GM21360 (cell line): ENCODE measurements around the gene RNF19B.
"Not testable (repeated sequence)": the region's sequence is repeated elsewhere in the genome, so short reads cannot be mapped to it uniquely, and the experiment has no call there.

Experiments
- ATAC-seq: cut with Tn5 transposase; IDR thresholded peaks from one replicate; pipeline ENCODE4 v1.9.1; 2021; ENCODE audit warnings: mild to moderate bottlenecking, moderate library complexity; ENCODE audit not compliant: unreplicated experiment

RNF19B gene

DNA sequence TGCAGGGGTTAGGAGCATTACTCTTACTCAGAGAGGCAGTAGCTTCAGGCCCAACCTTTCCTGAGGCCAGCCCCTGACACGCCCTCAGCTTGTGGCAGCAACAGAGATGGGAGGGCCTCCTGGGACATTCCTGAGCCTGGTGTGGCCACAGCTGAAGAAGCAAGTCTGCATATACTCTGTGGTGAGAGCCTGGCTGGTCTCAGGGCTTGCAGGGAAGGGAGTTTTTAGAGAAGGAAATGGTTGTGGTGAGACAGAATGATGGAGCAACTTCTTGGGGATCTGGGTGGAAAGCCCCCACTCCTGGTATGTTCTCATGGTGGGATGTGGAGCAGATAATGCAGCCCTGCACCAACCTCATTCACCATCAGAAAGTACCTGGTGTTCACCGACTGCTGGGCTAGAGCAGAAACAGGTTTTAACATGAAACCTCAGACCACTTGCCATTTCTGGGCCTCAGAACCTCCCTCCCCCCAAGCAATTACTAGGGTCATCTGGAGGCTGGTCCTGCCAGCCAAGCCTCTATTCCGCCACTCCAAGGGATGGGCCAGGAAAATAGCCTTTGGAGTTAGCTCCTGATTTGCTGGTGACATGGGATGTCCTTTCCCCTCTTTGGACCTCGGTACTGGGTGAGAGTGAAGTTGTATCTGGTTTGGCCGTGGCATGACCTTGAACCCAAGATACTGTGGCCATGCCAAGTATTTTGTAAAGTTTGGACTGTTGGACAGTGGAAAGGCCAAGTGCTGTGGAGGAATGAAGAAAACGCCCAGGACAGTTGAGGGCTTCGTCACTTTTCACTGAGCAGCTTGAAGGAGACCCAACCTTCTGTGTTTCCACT, 28.1 kb upstream of the RNF19B start:
- ATAC-seq, result peak; percentile 69

DNA sequence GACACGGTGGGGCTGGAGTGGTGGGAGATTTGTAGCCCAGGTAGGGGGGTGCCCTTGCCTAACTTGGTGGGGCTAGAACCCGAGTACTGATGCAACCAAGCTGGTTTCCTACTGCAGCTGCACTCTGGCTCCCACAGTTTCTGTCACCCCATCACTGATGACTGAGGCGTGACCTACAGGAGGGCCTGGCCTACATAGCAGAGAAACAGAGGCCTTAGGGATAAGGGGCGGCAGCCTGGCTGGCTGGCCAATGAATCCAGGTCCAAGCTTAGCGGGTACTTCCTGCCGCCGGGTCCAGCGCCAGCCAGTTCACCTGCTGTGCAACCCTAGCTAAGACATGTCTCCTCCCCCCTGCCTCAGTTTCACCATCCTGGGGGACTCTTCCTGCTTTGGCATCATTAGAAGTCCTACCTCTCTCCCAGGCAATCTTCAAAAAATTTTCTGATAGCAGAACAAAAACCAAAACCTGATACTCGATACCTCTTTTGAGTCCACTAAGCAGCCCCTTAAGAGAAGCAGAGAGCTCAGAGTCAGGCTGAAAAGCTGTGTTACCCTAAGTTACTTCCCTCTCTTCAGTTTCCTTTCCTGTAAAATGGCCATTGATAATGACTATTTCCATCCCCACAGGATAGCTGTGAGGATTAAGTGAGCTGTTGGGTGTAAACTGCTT, 27.3 kb upstream of the RNF19B start:
- peak; percentile 23 for ATAC-seq

DNA sequence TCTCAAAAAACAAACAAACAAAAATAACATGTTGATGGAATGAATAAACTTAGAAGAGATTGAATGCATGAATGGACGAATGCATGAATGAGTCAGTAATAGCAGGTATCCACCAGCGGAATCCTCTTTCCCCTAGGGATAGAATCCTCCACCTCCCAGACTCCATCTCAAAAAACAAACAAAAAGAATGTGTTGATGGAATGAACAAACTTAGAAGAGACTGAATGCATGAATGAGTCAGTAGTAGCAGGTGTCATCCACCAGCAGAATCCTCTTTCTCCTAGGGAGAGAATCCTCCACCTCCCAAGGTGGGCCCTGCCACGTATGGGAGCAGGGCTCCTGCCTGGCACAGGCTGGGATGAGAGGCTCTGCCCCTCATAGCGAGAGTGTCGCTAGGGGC, 26.8 kb upstream of the RNF19B start:
- no peak for ATAC-seq

DNA sequence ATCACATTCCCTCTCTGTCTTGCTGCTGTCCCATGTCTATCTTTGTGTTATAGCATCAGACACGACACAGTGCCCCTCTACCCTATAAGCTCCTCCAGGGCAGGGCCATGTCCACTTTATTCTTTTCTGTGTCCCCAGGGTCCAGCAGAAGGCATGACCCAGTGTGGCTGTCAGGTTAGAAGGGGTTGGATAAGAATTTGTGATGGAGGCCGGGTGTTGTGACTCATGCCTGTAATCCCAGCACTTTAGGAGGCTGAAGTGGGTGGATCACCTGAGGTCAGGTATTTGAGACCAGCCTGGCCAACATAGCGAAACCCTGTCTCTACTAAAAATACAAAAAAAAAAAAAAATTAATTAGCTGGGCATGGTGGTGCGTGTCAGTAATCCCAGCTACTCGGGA, 26.3 kb upstream of the RNF19B start:
- ATAC-seq, result no peak

DNA sequence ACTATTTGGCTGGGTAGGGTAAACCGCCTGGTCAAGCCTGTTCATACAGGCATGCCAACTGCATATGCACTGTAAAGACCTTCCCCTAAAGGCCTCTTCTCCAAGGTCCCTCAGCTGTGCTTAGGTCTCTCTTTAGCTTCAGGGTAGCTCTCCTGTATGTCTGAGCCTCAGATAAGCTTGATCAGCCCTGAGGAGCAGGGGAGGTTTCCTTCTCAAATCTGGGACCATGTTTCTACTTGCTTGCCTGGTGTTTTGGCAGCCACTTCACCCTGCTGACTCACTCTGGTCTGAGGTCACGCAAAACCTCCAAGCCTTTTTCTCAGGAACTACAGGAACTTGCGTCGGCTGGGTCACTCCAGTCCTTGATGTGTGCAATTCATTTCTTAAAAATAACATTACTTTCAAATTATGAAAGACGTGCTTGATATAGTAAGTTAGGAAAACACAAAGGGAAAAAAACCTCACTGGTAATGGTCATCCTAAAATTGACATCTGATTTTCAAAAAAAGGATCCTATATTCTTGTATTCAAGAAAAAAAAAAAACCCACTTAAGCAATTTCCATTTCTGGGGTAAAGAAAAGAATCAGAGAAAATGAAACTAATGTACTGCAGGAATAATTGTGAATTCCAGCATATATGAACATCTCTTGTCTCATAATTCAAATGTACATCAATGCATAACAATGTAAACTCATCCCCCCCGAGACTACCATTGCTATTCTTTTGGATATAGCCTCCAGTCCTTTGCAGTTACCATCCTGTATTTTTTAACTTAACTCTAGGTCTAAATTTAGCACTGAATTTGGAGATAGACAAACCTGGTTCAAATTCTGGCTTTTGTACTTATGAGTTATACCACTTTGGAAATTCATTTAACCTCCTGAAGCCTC, 24.8 kb upstream of the RNF19B start:
- no peak for ATAC-seq

DNA sequence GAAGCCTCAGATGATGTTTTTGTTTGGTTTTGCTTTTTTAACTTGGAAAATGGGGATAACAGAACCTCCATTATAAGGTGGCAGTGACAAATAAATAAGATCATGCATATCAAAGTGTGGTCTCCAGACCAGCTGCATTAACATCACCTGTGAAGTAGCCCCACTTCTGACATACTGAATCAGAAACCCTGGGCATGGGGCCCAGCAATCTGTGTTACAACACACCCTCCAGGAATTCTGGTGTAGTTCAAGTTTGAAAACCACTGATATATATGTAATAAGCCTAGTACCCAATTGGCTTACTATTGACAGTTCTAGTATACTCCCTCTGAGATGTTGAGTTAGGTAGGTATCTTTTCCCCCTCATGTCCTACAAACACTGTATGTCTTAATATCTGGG, 24.1 kb upstream of the RNF19B start:
- no peak for ATAC-seq

DNA sequence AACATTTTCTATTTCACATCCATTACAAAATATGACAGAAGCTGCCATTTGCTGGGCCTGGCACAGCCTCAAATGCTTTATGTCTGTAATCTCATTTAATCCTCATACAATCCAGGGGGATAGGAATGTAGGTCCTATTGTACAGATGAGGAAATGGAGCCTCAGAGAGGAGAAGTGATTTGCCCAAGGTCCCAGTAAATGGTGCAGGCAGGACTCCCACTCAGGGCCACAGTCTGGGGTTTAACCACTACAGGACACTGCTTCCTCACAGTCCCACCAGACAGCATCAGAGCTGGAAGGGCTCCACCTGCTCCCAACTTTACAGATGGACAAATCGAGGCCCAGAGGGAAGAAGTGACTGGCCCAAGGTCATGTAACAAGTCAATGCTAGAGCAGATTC, 20.6 kb upstream of the RNF19B start:
- no peak for ATAC-seq

DNA sequence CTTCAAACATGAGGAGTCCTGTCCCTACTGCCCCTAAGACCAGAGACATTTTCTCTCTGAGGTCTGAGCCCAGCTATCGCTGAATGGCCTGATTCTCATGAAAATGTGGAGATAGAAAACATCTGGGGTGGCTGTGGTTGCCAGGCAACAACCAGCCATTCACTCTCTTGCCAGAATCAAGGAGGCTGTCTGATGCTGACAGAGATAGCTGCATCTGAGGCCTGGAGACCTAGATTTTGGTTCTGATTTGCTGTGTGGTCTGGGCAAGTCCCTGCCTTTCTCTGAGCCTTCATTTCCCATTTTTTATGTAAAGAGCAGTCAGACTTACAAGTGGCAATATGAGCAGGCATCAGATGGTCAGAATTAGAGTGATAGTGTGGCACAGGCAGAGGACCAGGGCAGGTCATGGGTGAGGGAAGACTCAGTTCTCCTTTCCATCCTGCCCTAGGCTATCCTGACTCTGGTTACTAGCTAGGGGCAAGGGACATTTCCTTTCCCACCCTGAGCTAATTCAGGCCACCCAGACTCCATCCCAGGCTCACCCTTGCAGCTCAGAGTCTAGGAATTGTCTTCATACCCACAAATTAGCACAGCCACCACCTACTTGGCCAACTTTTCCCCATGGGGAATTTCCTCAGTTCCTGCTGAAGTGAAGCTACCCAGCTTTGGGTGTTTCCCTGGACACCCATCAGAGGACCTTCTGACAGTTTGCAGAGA, 20.0 kb upstream of the RNF19B start:
- no peak for ATAC-seq

DNA sequence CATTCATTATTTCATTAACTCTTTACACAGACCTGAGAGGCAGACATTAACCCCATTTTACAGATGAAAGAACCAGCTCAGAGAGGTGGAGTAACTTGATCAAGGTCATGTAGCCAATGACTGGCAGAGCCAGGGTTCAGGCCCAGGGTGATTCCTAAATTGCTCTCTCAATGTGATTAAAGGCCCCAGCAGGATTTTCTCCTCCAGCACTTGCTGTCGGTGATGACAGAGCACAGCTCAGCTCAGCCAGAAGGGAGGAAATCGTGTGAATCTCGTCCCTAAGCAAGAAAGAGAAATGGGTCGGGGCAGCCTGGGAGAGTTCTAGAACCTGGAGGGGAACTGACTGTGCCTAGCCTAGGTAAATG, 19.5 kb upstream of the RNF19B start:
- no peak for ATAC-seq

DNA sequence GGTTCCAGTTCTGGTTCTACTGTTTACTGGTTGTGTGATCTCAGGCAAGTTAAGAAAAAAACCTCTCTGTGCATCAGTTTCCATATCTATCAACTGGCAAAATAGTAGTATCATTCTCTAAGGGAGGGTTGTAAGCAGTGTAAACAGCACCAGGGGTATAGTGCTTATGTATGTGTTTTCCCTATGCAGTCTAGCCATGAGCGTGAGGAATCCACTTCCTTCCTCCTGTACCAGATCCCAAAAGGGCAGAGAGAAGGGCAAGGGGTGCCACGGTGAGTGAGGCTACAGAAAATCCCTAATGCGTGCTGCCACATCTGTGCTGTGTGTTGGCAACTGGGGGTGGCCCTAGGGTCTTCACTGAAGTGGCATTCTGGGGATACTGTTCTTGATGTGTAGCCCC, 18.4 kb upstream of the RNF19B start:
- ATAC-seq, result no peak

DNA sequence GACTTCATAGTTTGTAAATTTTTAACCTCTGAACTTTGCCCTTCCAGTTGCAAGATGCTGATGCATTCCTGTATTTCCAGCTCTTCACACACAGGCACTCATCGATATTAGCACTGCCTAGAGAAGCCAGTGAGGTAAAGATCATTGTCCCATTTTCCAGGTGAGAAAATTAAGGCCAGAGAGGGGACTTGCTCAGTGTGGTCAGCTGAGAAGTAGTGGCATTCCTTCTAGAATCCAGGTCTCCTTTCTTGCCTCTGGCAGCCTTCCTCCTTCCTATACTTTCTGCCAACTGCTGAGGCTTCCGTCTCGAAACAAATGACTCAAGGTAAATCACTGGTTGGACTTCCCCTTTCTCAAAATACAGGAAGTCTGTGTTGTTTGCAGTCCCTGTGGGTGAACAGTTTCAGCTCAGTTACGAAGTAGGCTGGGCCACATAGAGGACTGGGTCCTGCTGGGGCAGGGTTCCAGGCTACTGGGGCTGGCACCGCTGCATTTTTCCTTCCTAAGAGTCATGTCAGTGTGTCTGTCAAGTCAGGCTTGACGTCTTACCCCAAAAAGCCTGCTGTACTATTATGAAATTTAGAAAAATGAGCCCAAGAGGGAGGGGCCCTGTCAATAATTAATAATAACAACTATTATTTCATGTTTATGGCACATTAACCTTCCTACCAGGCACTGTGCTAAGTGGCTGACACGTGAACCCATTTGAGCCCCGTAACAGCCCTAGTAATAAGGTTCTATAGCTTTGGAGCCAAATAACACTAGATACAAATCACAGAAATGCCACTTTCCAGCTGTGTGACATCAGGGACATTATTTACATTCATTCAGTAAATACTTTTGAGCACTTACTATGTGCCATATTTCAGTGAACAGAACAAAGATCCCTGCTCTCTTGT, 16.6 kb upstream of the RNF19B start:
- ATAC-seq, result peak; percentile 90

DNA sequence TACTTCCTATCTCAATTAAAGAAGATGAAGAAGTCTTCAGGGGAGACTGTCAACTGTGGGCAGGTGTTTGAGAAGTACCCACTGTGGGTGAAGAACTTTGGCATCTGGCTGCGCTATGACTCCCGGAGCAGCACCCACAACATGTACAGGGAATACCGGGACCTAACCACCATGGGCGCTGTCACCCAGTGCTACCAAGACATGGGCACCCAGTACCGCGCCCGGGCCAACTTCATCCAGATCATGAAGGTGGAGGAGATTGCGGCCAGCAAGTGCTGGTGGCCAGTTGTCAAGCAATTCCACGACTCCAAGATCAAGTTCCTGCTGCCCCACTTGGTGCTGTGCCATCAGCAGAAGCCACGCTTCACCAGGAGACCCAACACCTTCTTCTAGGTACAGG, 15.5 kb upstream of the RNF19B start:
- no peak for ATAC-seq

DNA sequence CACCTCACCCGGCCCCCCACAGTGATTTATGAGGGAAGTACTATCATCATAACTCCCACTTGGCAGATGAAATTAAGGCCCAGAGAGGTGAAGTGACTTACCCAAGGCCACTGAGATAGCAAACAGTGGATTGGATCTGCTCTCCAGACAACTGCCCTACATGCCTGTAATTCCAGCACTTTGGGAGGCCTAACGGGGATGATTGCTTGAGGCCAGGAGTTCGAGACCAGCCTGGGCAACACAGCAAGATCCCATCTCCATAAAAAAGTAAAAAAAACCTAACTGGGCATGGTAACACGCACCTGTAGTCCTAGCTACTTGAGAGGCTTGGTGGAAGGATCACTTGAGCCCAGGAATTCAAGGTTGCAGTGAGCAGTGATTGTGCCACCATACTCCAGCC, 14.2 kb upstream of the RNF19B start:
- no peak for ATAC-seq

DNA sequence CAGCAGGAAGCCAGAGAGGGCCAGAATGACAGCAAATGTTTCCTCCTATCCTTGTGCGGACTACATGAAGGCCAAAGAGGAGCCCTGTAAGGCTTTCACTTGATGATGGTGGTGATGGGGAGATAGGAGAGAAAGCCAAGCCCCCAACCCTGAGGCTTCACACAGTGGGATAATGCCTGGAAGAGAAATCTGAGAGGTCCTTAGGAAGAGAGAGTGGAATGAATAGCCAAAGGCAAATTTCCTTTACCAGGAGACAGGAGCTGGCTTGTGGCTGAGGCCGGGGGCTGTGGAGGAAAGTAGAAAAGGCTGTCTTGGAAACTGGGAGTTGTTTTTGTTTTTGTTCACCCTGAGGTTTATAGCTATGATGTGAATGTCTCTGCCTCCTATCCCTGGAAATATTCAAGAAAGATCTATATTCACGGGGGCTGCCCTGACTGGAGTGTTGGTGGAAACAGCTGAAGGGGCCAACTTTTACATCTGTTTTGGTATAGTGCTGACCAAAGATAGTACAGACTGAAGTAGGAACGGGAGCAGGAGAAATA, 13.0 kb upstream of the RNF19B start:
- no peak for ATAC-seq

DNA sequence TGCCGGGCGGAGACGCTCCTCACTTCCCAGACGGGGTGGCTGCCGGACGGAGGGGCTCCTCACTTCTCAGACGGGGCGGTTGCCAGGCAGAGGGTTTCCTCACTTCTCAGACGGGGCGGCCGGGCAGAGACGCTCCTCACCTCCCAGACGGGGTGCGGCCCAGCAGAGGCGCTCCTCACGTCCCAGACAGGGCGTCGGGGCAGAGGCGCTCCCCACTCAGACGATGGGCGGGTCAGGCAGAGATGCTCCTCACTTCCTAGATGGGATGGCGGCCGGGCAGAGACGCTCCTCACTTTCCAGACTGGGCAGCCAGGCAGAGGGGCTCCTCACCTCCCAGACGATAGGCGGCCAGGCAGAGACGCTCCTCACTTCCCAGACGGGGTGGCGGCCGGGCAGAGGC, 10.4 kb upstream of the RNF19B start:
- not testable (repeated sequence) for ATAC-seq

DNA sequence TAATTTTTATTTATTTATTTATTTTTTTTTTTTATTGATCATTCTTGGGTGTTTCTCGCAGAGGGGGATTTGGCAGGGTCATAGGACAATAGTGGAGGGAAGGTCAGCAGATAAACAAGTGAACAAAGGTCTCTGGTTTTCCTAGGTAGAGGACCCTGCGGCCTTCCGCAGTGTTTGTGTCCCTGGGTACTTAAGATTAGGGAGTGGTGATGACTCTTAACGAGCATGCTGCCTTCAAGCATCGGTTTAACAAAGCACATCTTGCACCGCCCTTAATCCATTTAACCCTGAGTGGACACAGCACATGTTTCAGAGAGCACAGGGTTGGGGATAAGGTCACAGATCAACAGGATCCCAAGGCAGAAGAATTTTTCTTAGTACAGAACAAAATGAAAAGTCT, 8.8 kb upstream of the RNF19B start:
- not testable (repeated sequence) for ATAC-seq

DNA sequence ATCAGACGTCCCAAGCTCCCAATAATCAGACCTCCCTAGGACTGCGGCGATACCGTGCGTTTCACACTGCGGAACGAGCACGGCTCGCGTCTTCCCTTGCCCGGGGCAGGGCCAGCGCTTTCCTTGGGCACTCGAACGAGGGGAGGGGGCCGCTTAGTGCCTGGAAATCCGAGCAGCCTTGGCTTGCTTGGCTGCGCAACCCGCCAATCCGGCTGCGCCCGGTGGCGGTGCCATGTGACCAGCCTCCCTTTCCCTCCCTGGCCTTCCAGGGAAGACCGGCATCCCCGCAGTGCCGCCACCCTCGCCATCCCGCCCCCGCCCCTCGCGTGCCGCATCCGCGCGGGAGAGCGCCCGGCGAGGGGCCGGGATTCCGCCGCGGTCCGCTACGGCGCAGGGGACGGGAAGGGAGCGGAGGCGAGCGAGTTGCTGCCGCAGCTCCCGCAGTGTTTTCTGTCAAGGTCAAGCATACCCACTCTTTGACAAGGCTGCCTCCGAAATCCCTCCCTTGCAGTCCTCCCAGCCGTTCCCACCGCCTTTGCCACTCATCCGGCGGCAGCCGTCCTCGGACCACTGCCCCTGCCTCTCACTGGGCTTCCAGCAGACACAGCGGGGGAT, 8.3 kb upstream of the RNF19B start:
- ATAC-seq, result no peak

DNA sequence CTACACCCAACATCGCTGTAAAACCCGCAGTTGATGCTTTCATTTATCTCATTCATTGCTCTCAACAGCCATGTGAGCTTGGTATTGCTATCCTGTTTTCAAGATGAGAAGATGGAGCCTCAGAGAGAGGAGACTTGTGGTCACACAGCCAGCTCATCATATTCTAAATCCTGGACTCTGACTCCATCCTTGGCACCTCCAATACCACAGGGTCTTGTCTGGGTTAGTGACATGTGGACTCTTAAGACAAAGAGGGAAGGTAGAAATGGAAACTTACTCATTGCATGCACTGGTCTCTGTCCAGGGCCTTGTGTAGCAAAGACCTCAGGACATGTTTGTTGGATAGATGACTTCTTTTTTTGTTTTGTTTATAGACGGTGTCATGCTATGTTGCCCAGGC, 7.0 kb upstream of the RNF19B start:
- no peak for ATAC-seq

DNA sequence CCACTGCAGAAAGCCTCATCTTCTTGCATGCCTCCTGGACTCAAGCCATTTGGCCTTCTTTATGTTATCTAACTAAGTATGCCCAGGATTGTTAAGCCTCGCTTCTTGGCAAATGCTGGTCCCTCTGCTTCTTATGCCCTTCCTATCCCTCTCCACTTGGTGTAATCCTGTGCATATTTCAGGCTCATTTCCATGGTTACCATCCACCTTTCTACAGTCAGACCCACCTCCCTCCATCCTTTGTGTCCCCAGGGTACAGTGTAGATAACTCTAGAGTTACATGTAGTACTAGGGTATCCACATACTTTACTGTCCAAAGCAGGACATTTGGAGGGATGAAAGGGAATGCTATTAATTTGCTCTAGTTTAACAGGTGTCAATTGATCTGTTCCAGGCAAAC, 6.5 kb upstream of the RNF19B start:
- no peak for ATAC-seq
